ENCODE data around the gene KCNMB2. TPM values are rescaled to one million over a fixed set of nuclear protein-coding genes. Genes with fewer than 3 reads are reported as not detected.

KCNMB2 gene
- total RNA-seq, 1 experiment from 2014 or later = not detected

GRCh38 chr3:178847190-178847589 lies 311.0 kb downstream of the KCNMB2 start:
- H3K9me3 ChIP-seq (ENCODE audit: low read depth, low read length, poor library complexity, severe bottlenecking) = no peaks in the 10 kb centered on the region
- intact Hi-C loops (cut with micrococcal nuclease; ENCODE audit: unreplicated experiment) = no loop called here
- H3K27ac ChIP-seq (ENCODE audit: low read depth, low read length, poor library complexity, severe bottlenecking) = no peak overlapping the region
- TF ChIP-seq, protein P1, sequence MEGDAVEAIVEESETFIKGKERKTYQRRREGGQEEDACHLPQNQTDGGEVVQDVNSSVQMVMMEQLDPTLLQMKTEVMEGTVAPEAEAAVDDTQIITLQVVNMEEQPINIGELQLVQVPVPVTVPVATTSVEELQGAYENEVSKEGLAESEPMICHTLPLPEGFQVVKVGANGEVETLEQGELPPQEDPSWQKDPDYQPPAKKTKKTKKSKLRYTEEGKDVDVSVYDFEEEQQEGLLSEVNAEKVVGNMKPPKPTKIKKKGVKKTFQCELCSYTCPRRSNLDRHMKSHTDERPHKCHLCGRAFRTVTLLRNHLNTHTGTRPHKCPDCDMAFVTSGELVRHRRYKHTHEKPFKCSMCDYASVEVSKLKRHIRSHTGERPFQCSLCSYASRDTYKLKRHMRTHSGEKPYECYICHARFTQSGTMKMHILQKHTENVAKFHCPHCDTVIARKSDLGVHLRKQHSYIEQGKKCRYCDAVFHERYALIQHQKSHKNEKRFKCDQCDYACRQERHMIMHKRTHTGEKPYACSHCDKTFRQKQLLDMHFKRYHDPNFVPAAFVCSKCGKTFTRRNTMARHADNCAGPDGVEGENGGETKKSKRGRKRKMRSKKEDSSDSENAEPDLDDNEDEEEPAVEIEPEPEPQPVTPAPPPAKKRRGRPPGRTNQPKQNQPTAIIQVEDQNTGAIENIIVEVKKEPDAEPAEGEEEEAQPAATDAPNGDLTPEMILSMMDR (conservative IDR thresholded peaks at IDR 0.05; ENCODE audit: low read depth, low read length) = no peak
- TF ChIP-seq EZH2 (IDR thresholded peaks at IDR 0.05; ENCODE audit: borderline replicate concordance, low read depth, low read length, poor library complexity, severe bottlenecking) = no peak
- CTCF ChIA-PET = no interaction called here
- DNase-seq (ENCODE audit: low spot score) = no peak
- no peak overlapping the region for H3K4me3 ChIP-seq (ENCODE audit: low read depth, low read length, poor library complexity, severe bottlenecking)
- no peaks in the 10 kb centered on the region for H3K4me1 ChIP-seq (ENCODE audit: insufficient read depth, low read length, poor library complexity, severe bottlenecking)
- POLR2A ChIA-PET (ENCODE audit: low non-redundant PET) = no interaction called here
- H3K27me3 ChIP-seq (replicated peaks; ENCODE audit: insufficient read depth, low read depth, low read length, poor library complexity) = no peaks in the 10 kb centered on the region
- no peaks in the 10 kb centered on the region for H3K36me3 ChIP-seq (ENCODE audit: insufficient read depth, low read length, poor library complexity, severe bottlenecking)
- no TSS peak for BruUV-seq (replicated peaks)

DNA sequence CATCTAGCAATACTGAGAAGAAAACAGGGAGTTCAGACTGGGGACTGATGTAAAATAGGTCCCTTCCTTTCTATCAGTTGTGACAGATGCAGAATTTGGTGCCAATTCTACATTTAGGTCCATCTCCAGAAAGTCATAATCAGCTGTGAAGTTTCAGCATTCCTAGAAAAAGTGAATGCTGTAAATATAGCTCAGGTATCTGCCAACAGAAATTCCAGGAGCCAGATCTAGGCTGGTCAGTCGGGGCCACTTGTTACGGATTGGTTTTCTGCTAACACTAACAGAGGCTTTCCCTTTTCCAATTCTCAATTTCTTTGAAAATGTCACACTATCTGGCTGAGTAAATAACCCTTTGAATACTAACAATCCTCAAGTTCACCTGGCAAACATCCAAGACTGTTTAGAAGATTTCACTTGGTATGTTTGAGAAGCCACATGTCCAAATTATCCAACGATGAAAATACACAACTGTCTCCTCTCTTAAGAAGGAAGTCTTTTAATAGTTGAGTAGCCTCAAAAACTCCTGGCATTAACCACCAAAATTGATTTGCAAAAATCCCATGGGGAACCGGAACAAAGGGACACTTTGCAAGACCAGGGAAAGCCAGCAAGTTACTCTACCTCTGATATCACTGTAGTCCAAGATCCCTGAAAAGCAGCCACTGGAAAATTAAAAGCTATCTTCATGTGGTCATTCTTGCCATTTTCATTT lies 313.1 kb downstream of the KCNMB2 start:
- intact Hi-C loops (cut with micrococcal nuclease; ENCODE audit: unreplicated experiment) = no loop called here
- peak; percentile 9 for DNase-seq (ENCODE audit: low spot score)
- no peaks in the 10 kb centered on the region for H3K36me3 ChIP-seq (ENCODE audit: insufficient read depth, low read length, poor library complexity, severe bottlenecking)
- BruUV-seq (replicated peaks) = no TSS peak
- ChIA-PET POLR2A (ENCODE audit: low non-redundant PET) (no interaction called here), CTCF (no interaction called here)
- H3K4me3 ChIP-seq (ENCODE audit: low read depth, low read length, poor library complexity, severe bottlenecking) = no peak overlapping the region
- H3K9me3 ChIP-seq (ENCODE audit: low read depth, low read length, poor library complexity, severe bottlenecking) = no peaks in the 10 kb centered on the region
- H3K27ac ChIP-seq (ENCODE audit: low read depth, low read length, poor library complexity, severe bottlenecking) = no peak overlapping the region
- H3K4me1 ChIP-seq (ENCODE audit: insufficient read depth, low read length, poor library complexity, severe bottlenecking) = no peaks in the 10 kb centered on the region
- no peaks in the 10 kb centered on the region for H3K27me3 ChIP-seq (replicated peaks; ENCODE audit: insufficient read depth, low read depth, low read length, poor library complexity)
- TF ChIP-seq, protein P1 (conservative IDR thresholded peaks at IDR 0.05; ENCODE audit: low read depth, low read length) = no peak
- TF ChIP-seq EZH2 (IDR thresholded peaks at IDR 0.05; ENCODE audit: borderline replicate concordance, low read depth, low read length, poor library complexity, severe bottlenecking) = no peak

GRCh38 chr3:178850450-178851190 lies 314.4 kb downstream of the KCNMB2 start:
- intact Hi-C loops (cut with micrococcal nuclease; ENCODE audit: unreplicated experiment) = no loop called here
- H3K27me3 ChIP-seq (replicated peaks; ENCODE audit: insufficient read depth, low read depth, low read length, poor library complexity) = no peaks in the 10 kb centered on the region
- H3K4me1 ChIP-seq (ENCODE audit: insufficient read depth, low read length, poor library complexity, severe bottlenecking) = no peaks in the 10 kb centered on the region
- no peak overlapping the region for H3K27ac ChIP-seq (ENCODE audit: low read depth, low read length, poor library complexity, severe bottlenecking)
- TF ChIP-seq EZH2 (IDR thresholded peaks at IDR 0.05; ENCODE audit: borderline replicate concordance, low read depth, low read length, poor library complexity, severe bottlenecking) = no peak
- TF ChIP-seq, protein P1 (conservative IDR thresholded peaks at IDR 0.05; ENCODE audit: low read depth, low read length) = no peak
- no peak for DNase-seq (ENCODE audit: low spot score)
- no peaks in the 10 kb centered on the region for H3K36me3 ChIP-seq (ENCODE audit: insufficient read depth, low read length, poor library complexity, severe bottlenecking)
- ChIA-PET CTCF (no interaction called here), POLR2A (ENCODE audit: low non-redundant PET) (no interaction called here)
- H3K9me3 ChIP-seq (ENCODE audit: low read depth, low read length, poor library complexity, severe bottlenecking) = no peaks in the 10 kb centered on the region
- no peak overlapping the region for H3K4me3 ChIP-seq (ENCODE audit: low read depth, low read length, poor library complexity, severe bottlenecking)
- no TSS peak for BruUV-seq (replicated peaks)
